GM19351 (cell line): ENCODE measurements around the gene SLC15A5.

ENCODE experiments used
- ATAC-seq: cut with Tn5 transposase; IDR thresholded peaks from one replicate; pipeline ENCODE4 v1.9.1; 2021; ENCODE audit warnings: mild to moderate bottlenecking, moderate library complexity; ENCODE audit not compliant: unreplicated experiment

Gene SLC15A5

DNA sequence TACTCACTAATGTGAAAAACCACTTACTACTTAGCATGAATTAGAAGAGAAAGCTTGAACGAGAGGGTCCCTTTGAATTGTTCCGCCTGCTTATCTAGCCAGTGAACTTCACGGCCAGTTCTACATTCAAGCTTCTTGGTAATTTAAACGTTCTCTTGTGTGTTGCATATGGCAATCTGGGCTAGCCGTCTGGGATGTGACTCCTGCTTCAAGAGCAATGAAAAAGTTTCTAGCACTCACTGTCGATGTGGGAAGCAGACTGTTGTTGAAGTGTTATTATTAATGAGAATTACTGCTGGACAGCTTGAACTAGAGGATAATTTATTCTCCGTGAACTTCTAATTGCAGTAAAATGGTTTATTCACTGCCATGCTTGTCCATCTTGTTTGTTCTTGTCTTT, 93.9 kb downstream of the SLC15A5 start:
- ATAC-seq = no peak

DNA sequence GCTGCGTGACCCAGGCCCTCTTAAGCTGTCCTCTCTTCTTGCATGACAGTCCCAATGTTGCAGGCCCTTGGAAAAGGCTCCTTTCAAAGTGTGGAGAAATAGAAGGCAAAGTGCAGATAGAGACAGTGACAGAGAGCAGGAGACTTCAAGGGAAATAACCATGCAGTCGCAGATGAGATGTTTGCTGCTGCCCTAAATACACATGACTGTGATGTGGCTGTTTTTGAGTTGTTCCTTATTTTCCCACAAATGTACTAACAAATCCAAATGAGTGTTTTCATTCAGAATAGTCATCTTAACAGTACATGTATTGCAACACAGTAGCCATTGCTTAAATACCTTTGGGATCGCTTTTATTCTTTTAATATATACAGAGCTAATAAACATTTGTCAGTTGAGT, 101.6 kb downstream of the SLC15A5 start:
- no peak for ATAC-seq

DNA sequence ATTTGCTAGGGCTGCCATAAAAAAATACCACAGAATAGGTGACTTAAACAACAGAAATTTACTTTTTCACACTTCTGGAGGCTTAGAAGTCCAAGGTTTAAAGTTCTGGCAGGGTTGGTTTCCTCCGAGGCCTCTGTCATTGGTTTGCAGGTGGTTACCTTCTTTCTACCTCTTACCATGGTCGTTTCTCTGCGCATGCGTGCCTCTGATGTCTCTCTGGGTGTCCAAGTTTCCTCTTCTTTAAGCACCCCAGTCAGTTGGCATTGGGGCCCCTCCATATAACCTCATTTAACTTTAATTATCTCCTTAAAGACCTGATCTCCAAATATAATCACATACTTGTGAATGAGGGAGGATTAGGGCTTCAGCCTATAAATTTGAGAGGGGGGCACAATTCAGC, 103.2 kb downstream of the SLC15A5 start:
- no peak for ATAC-seq

DNA sequence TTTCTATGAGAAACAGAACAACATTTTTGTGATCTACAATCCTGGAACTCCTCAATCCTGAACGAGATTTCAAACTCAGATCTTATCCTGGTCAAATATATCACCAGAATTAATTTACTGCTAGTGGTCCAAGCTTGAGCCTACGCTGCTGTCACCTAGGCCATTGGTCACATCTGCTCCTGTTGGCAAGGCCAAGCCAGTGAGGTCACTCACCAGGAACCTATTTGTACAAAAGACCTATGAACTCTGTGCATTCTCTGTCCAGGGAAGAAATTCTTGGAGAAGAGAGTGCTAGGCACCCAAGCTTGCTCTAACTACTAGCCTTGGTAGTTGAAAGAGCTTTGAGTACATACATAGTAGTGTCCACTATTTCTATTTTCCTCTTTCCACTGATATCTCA, 106.1 kb downstream of the SLC15A5 start:
- no peak for ATAC-seq

DNA sequence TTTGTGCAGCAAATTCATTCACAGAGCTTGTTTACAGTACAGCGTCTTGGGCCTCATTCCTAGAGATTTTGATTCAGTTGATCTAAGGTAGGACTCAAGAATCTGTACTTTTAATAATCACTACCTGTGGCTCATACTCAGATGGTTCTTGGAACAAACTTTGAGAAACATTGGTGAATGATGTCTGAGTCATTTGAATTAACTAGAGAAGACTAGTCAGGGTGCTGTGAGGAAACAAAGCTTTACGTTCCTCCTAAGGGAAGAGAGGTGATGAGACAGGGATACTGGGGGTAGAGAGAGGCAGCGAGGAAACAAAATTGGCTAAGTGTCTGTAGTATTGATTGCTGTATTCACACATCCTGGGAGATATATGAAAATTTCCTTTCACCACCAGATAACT, 109.4 kb downstream of the SLC15A5 start:
- ATAC-seq = no peak

DNA sequence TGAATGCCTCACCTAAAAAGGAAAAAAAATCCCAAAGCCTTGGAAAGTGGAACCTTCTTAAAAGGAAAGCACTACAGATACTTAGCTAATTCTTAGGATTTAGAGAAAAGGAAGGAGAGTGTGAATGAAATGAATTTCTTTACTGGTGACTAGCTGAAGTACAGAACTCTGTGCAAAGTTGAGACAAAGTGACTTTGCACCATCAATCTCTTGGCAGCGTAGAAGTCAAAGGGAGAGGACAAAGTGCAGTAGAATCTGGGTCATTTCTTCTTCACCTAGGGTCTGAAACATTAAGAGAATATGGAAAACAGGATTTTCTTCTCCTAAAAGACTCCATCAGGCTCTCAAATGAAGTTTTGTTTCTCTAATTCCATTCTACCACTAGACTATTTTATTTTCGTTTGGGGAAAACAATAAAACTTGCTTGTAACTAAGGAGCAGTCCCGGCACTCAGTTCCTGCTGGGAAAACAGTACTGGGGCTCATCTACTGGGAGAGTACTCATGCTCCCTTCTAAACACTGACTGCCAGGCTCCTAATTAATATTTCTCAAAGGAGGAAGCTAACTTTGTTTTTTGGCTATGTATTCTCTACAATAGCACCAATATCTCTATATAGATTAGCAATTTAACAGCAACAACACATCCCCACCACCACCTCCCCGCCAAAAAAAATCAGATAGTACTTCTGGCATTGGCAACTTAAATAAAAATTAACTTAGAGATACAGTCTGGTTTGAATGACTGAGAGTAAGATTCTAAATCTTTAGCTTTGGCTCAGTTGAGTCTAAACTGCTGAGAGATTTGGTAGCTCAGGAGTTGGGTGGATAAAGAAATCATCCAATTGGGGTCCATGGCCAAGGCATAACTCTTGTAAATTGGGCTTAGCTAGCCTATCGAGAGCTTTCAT, 110.7 kb downstream of the SLC15A5 start:
- ATAC-seq = no peak

DNA sequence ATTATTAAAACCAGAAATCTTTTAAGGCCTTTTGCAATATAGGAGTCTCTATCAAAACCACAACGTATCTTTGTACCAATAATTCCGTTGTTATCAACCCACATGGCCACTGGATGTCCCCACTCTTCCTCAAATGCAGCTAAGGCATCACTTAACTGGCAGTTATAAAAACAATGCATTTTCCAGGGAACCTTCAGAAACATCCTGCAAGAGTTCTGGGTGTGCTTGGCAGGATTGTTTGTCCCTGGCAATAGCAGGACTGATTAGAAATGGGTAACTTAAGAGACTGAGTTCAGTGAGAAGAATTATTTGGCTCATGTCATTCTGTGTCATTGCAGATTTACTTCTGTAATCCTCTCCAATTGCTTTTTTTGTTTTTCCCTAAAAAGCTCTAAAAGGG, 112.0 kb downstream of the SLC15A5 start:
- ATAC-seq = no peak

DNA sequence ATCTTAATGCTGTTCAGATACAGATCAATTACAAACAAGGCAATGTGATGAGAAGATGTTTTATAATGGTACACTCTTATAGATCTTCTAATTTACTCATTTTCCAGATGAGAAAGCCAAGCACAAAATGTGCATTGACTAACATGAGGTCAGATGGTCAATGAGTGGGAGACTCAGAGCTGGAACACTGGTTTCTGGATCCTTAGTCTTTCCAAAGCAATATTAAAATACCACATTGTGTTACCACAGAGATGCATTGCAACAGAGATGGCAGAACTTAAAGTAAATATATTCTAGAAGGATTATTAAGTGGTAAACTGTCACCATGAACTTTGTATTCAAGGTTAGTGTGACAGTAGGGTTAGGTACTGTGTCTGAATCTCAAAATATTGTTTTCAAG, 113.6 kb downstream of the SLC15A5 start:
- no peak for ATAC-seq

DNA sequence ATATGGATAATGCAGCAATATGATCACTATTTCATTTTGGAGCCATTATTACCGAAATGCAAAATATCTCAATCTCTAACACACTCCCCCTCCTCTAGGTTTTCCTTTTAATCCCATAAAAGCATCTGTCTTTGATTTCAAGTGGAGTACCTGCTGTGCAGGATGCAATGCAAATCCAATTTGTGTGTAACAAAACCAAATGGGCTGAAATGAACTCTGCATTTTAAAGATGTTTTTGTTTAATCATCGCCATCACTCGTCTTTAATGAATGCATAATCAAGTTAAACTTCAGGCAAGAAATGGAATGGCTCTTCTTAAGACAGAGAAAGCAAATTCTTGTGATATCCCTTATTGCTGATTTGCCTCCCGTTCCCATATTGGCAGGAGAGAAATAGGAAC, 114.3 kb downstream of the SLC15A5 start:
- no peak for ATAC-seq

DNA sequence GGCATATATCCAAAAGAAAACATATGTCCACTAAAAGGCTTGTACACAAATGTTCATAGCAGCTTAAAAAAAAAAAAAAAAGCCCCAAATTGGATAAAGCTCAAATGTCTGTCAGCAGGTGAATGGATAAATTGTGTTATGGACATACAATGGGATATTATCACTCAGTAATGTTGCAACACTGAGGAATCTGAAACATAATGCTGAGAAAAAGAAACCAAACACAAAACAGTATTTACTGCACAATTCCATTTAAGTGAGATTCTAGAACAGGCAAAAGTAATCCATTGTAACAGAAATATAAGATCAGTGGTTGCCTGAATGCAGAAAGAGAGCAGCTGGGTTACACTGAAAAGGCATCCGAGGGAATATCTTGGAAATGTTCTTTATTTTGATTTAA, 117.9 kb downstream of the SLC15A5 start:
- no peak for ATAC-seq

DNA sequence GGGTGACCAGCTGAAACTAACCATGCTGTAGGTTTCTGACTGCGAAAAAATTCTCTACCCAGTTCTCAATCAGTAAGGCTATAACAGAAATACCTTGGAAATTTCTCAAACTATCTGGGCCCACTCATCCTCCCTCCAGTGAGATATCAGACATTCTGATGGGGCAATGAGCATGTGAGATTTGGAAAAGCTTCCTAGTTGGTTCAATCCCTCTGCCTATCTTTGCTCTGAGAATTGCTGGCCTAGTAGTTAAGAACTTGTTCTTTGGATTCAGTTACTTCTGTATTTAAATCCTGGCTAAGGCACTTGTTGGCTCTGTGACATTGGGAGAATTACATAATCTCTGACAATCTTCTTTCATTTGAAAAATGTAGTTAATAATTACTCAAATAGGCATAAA, 119.4 kb downstream of the SLC15A5 start:
- no peak for ATAC-seq

DNA sequence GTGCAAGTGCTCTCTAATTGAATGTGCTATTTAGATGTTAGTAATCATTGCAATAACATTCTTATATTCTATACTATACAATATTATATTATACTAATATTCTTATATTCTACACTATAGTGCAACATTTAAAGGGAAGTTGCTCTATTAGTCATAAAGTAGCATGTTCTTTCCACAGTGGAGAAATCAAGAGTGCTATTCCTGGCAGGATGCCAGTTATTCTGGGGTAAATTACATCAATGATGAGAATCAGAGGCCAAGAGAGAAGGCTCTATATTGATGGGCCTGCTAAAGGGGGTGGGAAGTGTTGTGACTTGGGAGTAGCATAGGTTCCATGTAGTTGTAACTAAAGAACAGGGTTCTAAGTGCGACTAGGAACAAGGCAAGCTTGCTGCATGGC, 121.5 kb downstream of the SLC15A5 start:
- ATAC-seq = no peak

DNA sequence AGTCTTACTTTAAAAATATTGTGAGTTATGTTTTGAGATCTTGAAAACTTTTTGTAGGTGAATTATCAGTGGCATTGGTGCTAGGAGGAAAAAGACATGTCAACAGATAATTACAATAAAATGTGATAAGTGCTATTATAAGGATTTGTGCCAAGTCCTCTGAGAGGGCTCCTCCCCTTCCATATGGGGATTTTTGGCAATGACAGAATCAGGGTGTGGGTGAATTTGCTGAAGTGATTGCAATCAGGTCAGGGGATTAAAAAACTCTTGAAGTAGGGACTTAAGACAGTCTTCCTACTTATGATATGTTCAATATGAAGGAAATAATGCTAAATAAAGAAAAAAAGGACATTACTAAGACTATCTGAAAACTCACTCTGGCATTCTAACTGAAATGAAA, 122.5 kb downstream of the SLC15A5 start:
- no peak for ATAC-seq

DNA sequence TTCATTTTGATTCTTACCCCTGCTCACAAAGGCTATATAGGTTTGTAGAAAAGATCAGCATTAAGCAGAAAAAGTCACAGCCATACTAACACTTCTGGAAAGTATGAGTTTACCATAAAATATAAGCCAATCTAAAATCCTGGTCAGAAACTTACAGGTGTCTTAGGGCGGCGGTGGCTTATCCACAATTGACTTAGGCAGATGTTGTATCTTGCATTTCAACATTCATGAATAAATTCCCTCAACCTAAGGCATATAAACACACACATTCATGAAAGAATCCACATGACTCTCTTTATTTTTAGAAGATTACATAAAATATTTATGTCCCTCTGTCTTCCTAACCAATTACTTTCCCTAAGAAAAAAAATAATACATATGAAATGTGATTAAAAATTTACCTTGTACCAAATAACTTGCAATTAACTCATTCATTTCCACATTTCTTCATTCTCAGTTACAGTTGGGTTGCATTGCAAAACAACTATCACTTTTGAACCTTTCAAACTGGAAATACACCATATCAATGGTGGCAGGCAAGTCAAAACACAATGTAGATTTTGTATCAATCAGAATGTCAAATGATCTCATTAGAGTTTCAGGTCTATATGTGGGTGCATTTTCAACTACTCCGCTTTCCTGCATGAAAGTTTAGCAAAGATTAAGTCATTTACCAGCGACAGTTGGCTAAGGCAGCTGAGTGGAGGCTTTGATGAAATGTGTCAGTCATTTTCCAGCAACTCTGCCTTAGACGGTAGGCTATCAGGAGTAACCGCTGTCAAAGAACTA, 124.4 kb downstream of the SLC15A5 start:
- ATAC-seq = no peak

DNA sequence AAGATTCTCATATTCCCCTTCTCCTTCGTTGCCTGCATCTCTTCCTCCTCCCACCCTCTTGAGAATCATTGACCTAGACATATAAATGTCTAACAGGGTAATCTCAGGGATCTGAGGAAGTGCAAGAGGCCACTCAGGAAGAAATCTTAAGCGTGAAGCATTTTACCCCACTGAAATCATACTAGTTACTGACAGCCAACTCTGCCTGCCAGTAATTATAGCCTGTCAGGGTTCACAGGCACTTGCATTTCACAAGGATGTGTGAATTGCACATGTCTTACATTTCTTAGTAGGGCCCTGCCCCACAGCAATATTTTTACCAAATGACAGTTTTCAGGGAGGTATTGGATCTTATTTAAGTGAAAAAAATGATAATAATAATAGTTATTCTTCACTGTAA, 127.2 kb downstream of the SLC15A5 start:
- no peak for ATAC-seq

DNA sequence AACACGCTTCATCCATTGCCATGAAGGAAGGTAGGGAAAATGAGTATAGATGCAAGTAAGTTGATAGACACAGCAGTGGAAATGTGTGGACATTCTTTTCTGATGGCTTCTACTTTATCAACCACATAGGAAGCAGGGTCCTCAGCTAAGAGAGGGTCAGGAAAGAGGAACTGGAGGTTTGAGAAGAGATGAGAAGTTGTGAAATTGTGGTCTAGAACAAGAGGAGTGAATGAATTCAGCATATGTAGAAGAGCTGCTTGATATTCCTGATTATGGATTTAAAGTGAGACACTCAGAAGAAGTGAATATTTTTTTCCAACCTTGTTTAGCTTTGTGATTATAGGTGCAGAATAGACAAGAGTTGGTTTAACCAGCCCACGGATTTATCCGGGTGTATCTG, 128.5 kb downstream of the SLC15A5 start:
- no peak for ATAC-seq
